Central memory CD8-positive, alpha-beta T cell (primary cell): ENCODE measurements around the gene RCC2.
"Not testable (repeated sequence)": the region's sequence is repeated elsewhere in the genome, so short reads cannot be mapped to it uniquely, and the experiment has no call there.

ENCODE experiments used
- ATAC-seq: fragments of 150-1000 bp; cut with Tn5 transposase; replicated peaks from 2 replicates; pipeline ENCODE4 v1.10.0; 2022; ENCODE audit warnings: mild to moderate bottlenecking, moderate FRiP score, moderate number of reproducible peaks; ENCODE audit not compliant: poor library complexity, severe bottlenecking; ENCODE audit errors: extremely low read depth
- DNase-seq, 2 donors: peaks; one replicate each; pipeline ENCODE4 v3.0.0; 2021; ENCODE audit warnings: low spot score in 2 of 2
- H3K27ac Mint-ChIP-seq: one replicate; pipeline ENCODE4 v1.8.0; 2022; ENCODE audit warnings: low read depth, mild to moderate bottlenecking, moderate library complexity, mixed read lengths
- H3K27me3 Mint-ChIP-seq: one replicate; pipeline ENCODE4 v1.8.0; 2022; ENCODE audit warnings: mixed read lengths
- H3K36me3 Mint-ChIP-seq: one replicate; pipeline ENCODE4 v1.8.0; 2022; ENCODE audit warnings: mild to moderate bottlenecking, moderate library complexity, mixed read lengths; ENCODE audit not compliant: insufficient read depth
- H3K4me1 Mint-ChIP-seq: one replicate; pipeline ENCODE4 v1.8.0; 2022; ENCODE audit warnings: mixed read lengths
- H3K4me3 Mint-ChIP-seq: one replicate; pipeline ENCODE4 v1.8.0; 2022; ENCODE audit warnings: mild to moderate bottlenecking, moderate library complexity, mixed read lengths
- H3K9me3 Mint-ChIP-seq: one replicate; pipeline ENCODE4 v1.8.0; 2022; ENCODE audit warnings: mixed read lengths

Gene RCC2

GRCh38 chr1:17439250-17440073 is at the start of gene RCC2:
Gene RCC2, minus strand, starts transcription at chr1:17439677. Its CDS starts 1,163 bp downstream, at chr1:17438514.
- DNase-seq (peak; percentile 44), ATAC-seq (peak; percentile 80)
- Mint-ChIP-seq H3K4me3 (peak within 1 kb of the TSS; percentile 94), H3K27ac (peak within 1 kb of the TSS; percentile 93), H3K27me3 (peaks cover 9% of the 10 kb centered on the region), H3K4me1 (peaks cover 30% of the 10 kb centered on the region), H3K36me3 (peaks cover 15% of the 10 kb centered on the region), H3K9me3 (no peaks in the 10 kb centered on the region)

- no peak for ATAC-seq
- H3K27me3 Mint-ChIP-seq, result peaks cover 27% of the 10 kb centered on the region
Observed at GRCh38 chr1:17486242-17486641, 46.8 kb upstream of the RCC2 start.

GRCh38 chr1:17485281-17485680 is 45.8 kb upstream of the RCC2 start:
- Mint-ChIP-seq H3K27me3 (peaks cover 27% of the 10 kb centered on the region), H3K4me3 (no peak overlapping the region), H3K4me1 (no peaks in the 10 kb centered on the region), H3K27ac (no peak overlapping the region), H3K36me3 (no peaks in the 10 kb centered on the region), H3K9me3 (no peaks in the 10 kb centered on the region)
- no peak for ATAC-seq
- DNase-seq, result no peak

More at GRCh38 chr1:17486242-17486641, 46.8 kb upstream of the RCC2 start:
- Mint-ChIP-seq H3K36me3 (no peaks in the 10 kb centered on the region), H3K4me1 (no peaks in the 10 kb centered on the region), H3K9me3 (no peaks in the 10 kb centered on the region), H3K4me3 (no peak overlapping the region), H3K27ac (no peak overlapping the region)
- DNase-seq, result no peak

GRCh38 chr1:17481981-17482380 is 42.5 kb upstream of the RCC2 start:
- not testable (repeated sequence) for H3K4me3 Mint-ChIP-seq, ATAC-seq, H3K9me3 Mint-ChIP-seq, H3K36me3 Mint-ChIP-seq, DNase-seq, H3K27ac Mint-ChIP-seq, H3K4me1 Mint-ChIP-seq
- peaks cover 27% of the 10 kb centered on the region for H3K27me3 Mint-ChIP-seq

- no peak overlapping the region for H3K4me3 Mint-ChIP-seq
- DNase-seq, result no peak
- H3K27me3 Mint-ChIP-seq, result peaks cover 20% of the 10 kb centered on the region
- no peaks in the 10 kb centered on the region for H3K4me1 Mint-ChIP-seq
- no peak for ATAC-seq
- no peaks in the 10 kb centered on the region for H3K36me3 Mint-ChIP-seq
- no peaks in the 10 kb centered on the region for H3K9me3 Mint-ChIP-seq
- no peak overlapping the region for H3K27ac Mint-ChIP-seq
Observed at GRCh38 chr1:17480846-17481245, 41.4 kb upstream of the RCC2 start.

DNA sequence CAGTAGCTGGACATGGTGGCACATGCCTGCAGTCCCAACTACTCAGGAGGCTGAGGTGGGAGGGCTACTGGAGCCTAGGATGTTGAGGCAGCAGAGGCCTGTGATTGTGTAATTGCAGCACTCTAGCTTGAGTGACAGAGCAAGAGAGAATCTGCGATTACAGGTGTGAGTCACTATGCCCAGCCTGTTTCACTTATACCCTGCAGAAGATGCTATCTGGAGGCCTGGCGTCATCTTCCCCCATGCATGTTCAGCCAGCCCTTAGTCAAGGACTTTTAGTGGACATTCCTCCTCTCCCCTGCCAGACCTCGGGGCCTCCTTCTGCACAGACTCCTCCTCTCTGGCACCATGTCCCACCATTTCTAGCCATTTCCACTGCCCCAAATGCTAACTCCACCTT is 36.3 kb upstream of the RCC2 start:
- Mint-ChIP-seq H3K27ac (no peak overlapping the region), H3K9me3 (no peaks in the 10 kb centered on the region), H3K4me3 (no peak overlapping the region), H3K36me3 (no peaks in the 10 kb centered on the region), H3K4me1 (no peaks in the 10 kb centered on the region), H3K27me3 (no peaks in the 10 kb centered on the region)
- DNase-seq (no peak), ATAC-seq (no peak)

DNA sequence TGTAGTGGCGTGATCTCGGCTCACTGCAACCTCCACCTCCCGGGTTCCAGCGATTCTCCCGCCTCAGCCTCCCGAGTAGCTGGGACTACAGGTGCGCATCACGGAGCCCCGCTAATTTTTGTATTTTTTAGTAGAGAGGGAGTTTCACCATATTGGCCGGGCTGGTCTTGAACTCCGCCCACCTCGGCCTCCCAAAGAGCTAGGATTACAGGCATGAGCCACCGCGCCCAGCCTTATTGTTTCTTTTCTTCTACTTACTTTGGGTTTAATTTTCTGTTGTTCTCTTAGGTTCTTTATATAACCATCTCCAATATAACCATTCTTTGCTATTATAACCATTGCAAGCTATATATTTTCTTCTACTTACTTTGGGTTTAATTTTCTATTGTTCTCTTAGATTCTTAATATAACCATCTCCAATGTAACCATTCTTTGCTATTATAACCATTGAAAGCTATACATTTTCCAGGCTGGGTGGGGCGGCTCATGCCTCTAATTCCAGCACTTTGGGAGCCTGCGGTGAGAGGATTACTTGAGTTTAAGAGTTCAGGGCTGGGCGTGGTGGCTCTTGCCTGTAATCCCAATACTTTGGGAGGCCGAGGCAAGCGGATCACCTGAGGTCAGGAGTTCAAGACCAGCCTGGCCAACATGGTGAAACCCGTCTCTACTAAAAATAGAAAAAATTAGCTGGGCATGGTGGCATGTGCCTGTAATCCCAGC is 35.5 kb upstream of the RCC2 start:
- H3K36me3 Mint-ChIP-seq, H3K9me3 Mint-ChIP-seq, DNase-seq, ATAC-seq, H3K4me3 Mint-ChIP-seq, H3K27me3 Mint-ChIP-seq, H3K4me1 Mint-ChIP-seq, H3K27ac Mint-ChIP-seq: not testable (repeated sequence)

DNA sequence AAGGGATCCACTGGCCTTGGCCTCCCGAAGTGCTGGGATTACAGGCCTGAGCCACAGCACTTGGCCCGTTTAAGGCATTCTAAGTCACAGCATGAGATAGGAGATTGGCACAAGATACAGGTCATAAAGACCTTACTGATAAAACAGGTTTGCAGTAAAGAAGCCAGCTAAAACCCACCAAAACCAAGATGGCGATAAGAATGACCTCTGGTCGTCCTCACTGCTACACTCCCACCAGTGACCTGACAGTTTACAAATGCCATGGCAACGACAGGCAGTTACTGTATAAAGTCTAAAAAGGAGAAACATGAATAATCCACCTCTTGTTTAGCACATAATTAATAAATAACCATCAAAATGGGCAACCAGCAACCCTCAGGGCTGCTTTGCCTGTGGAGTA is 33.3 kb upstream of the RCC2 start:
- ATAC-seq, result no peak
- Mint-ChIP-seq H3K9me3 (no peaks in the 10 kb centered on the region), H3K4me3 (no peak overlapping the region), H3K4me1 (no peaks in the 10 kb centered on the region), H3K27ac (no peak overlapping the region), H3K27me3 (peaks cover 11% of the 10 kb centered on the region), H3K36me3 (no peaks in the 10 kb centered on the region)
- no peak for DNase-seq

DNA sequence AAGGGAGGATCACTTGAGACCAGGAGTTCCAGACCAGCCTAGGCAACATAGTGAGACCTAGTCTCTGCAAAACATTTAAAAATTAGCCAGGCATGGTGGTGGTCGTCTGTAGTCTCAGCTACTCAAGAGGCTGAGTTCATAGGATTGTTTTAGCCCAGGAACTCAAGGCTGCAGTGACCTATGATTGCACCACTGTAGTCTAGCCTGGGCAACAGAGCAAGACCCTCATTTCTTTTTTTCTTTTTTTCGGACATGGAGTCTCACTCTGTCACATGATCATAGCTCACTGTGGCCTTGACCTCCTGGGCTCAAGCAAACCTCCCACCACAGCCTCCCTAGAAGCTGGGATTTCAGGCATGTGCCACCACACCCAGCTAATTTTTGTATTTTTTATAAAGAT is 31.9 kb upstream of the RCC2 start:
- Mint-ChIP-seq H3K9me3 (no peaks in the 10 kb centered on the region), H3K27me3 (peaks cover 11% of the 10 kb centered on the region), H3K36me3 (no peaks in the 10 kb centered on the region), H3K4me1 (no peaks in the 10 kb centered on the region), H3K4me3 (no peak overlapping the region), H3K27ac (no peak overlapping the region)
- DNase-seq, result no peak
- ATAC-seq, result no peak

DNA sequence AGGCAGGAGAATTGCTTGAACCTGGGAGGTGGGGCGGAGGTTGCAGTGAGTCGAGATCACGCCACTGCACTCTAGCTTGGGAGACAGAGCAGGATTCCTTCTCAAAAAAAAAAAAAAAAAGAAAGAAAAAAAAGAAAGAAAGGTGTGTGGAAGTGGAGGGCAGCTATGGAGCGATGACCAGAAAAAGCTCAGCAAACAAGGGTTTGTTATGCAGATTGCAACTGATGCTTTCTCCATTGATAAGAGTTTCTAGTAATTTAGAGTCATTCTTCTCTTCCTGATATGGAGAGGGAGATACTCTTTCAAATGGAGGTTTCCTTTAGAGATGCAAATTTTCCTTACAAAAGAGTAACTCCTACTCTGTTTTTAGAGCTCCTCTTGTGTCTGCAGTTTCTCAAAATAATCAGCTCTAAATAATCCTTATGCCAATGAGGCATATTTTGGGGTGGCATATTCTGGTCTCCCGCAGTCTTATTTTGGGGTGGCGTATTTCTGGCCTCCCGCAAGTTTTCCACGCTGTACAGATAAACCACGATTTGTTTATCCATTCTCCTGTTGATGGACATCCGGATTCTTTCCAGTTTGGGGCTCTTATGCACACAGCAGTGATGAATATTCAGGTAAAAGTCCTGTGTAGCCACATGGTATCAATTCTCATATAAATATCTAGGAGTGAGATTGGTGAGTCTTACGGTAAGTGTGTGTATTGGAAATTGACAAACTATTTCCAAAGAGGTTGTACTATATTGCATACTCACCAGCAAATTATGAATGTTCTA is 30.7 kb upstream of the RCC2 start:
- H3K27ac Mint-ChIP-seq, result no peak overlapping the region
- no peak for ATAC-seq

GRCh38 chr1:17468357-17469265 is 29.1 kb upstream of the RCC2 start:
- H3K4me3 Mint-ChIP-seq, H3K36me3 Mint-ChIP-seq, H3K9me3 Mint-ChIP-seq, DNase-seq, ATAC-seq, H3K27ac Mint-ChIP-seq, H3K4me1 Mint-ChIP-seq: not testable (repeated sequence)
- peaks cover 11% of the 10 kb centered on the region for H3K27me3 Mint-ChIP-seq

More for the DNA sequence above, 30.7 kb upstream of the RCC2 start:
- peaks cover 11% of the 10 kb centered on the region for H3K27me3 Mint-ChIP-seq
- no peaks in the 10 kb centered on the region for H3K4me1 Mint-ChIP-seq
- no peak for DNase-seq
- H3K9me3 Mint-ChIP-seq, result no peaks in the 10 kb centered on the region
- no peaks in the 10 kb centered on the region for H3K36me3 Mint-ChIP-seq
- no peak overlapping the region for H3K4me3 Mint-ChIP-seq

GRCh38 chr1:17466359-17466758 is 26.9 kb upstream of the RCC2 start:
- ATAC-seq (no peak), DNase-seq (no peak)
- H3K36me3 Mint-ChIP-seq, result no peaks in the 10 kb centered on the region
- no peak overlapping the region for H3K4me3 Mint-ChIP-seq
- H3K27ac Mint-ChIP-seq, result no peak overlapping the region
- H3K27me3 Mint-ChIP-seq, result peaks cover 11% of the 10 kb centered on the region
- no peaks in the 10 kb centered on the region for H3K9me3 Mint-ChIP-seq
- no peaks in the 10 kb centered on the region for H3K4me1 Mint-ChIP-seq
